GM12878 (cell line): ENCODE results near the gene PTPRN2. TPM values are rescaled to one million over a fixed set of nuclear protein-coding genes. Genes with fewer than 3 reads are reported as not detected.

Source experiments
- ATAC-seq: fragments of 200-7000 bp; cut with Tn5 transposase; 3 replicates; pipeline ENCODE4 v1.9.1; 2020; ENCODE audit warnings: mild to moderate bottlenecking, moderate library complexity
- BruUV-seq: library from RNA; stranded (reverse); fragments of 400-500 nt; replicated peaks from 2 replicates; lab custom pipeline; 2021; lab: Mats Ljungman, UMichigan
- CTCF ChIA-PET: fragments of 300-600 bp; sonication (Branson Sonifier 250); formaldehyde crosslinking; extraction: SDS; loops from one replicate; lab custom pipeline; 2021; ENCODE audit warnings: inconsistent platforms; lab: Yijun Ruan, JAX
- POLR2A ChIA-PET: fragments of 350-600 bp; formaldehyde crosslinking; extraction: SDS; loops from one replicate; lab custom pipeline; 2021; ENCODE audit warnings: inconsistent platforms; lab: Charles Lee
- RAD21 ChIA-PET: fragments of 300-600 bp; sonication (Branson Sonifier 250); formaldehyde crosslinking; loops from one replicate; lab custom pipeline; 2023; ENCODE audit warnings: antibody characterized with exemption; ENCODE audit not compliant: unreplicated experiment; lab: Charles Lee
- SMC1A ChIA-PET: fragments of 300-600 bp; sonication (Branson Sonifier 250); formaldehyde crosslinking; loops from one replicate; lab custom pipeline; 2023; ENCODE audit not compliant: unreplicated experiment, uncharacterized antibody; lab: Charles Lee
- DNase-seq: peaks from one replicate; pipeline ENCODE4 v3.0.0-alpha.2; 2011; ENCODE audit warnings: low read depth, low spot score
- FAIRE-seq: peaks from 3 replicates; lab custom pipeline; 2011; peaks lifted over from hg19 to GRCh38; lab: Jason Lieb, UNC
- H2AFZ ChIP-seq: 2 replicates; pipeline ENCODE4 v1.6.0; 2011; ENCODE audit warnings: low read depth, low read length, control low read depth; ENCODE audit not compliant: control insufficient read depth
- H3K27ac ChIP-seq: 2 replicates; pipeline ENCODE4 v1.5.1; 2011; ENCODE audit warnings: control low read depth; ENCODE audit not compliant: control insufficient read depth, insufficient read depth
- H3K27me3 ChIP-seq, 2 experiments: replicated peaks in 1 of 2; 2 replicates each; pipeline versions ENCODE4 v1.6.0 to v1.6.1; 2011; ENCODE audit warnings: low read length in 1 of 2; ENCODE audit not compliant: control insufficient read depth in 2 of 2, insufficient read depth in 2 of 2
- H3K36me3 ChIP-seq, 2 experiments: 2 replicates each; pipeline ENCODE4 v1.5.1; 2011; ENCODE audit warnings: low read length in 1 of 2; ENCODE audit not compliant: control insufficient read depth in 2 of 2, insufficient read depth in 2 of 2
- H3K4me1 ChIP-seq: 2 replicates; pipeline ENCODE4 v1.6.1; 2011; ENCODE audit warnings: mild to moderate bottlenecking, low read length, moderate library complexity, mixed read lengths; ENCODE audit not compliant: control insufficient read depth, insufficient read depth
- H3K4me2 ChIP-seq: 2 replicates; pipeline ENCODE4 v1.6.0; 2011; ENCODE audit warnings: control low read depth; ENCODE audit not compliant: control insufficient read depth, insufficient read depth
- H3K4me3 ChIP-seq: fragments of 200-600 bp; sonication (generic); 2 replicates; pipeline ENCODE4 v1.5.1; 2016
- H3K79me2 ChIP-seq: 2 replicates; pipeline ENCODE4 v1.6.0; 2011; ENCODE audit warnings: low read length; ENCODE audit not compliant: control insufficient read depth, insufficient read depth
- H3K9ac ChIP-seq: 2 replicates; pipeline ENCODE4 v1.8.0; 2011; ENCODE audit warnings: low read length, control low read depth, mixed read lengths; ENCODE audit not compliant: control insufficient read depth, insufficient read depth
- H3K9me3 ChIP-seq: replicated peaks from 3 replicates; pipeline ENCODE4 v1.5.1; 2011; ENCODE audit warnings: mild to moderate bottlenecking, low read length; ENCODE audit not compliant: control insufficient read depth, insufficient read depth
- H4K20me1 ChIP-seq: 2 replicates; pipeline ENCODE4 v1.6.0; 2011; ENCODE audit not compliant: control insufficient read depth, insufficient read depth
- ASH2L ChIP-seq: fragments of 300-600, 200-600 bp; sonication (generic); IDR thresholded peaks from 2 replicates; pipeline ENCODE4 v1.6.1; 2017; ENCODE audit warnings: low read depth, mild to moderate bottlenecking, borderline replicate concordance
- ATF2 ChIP-seq: IDR thresholded peaks from 2 replicates; pipeline ENCODE4 v1.6.1; 2012; ENCODE audit warnings: low read length, inconsistent platforms
- ATF7 ChIP-seq: fragments of 450-650 bp; IDR thresholded peaks from 2 replicates; pipeline ENCODE4 v1.6.1; 2016; ENCODE audit warnings: low read depth, mild to moderate bottlenecking
- BHLHE40 ChIP-seq, 2 experiments: fragments of 450-650 bp in 1 of 2; IDR thresholded peaks; 2 replicates each; pipeline ENCODE4 v1.6.1; 2011 to 2017; ENCODE audit warnings: low read depth in 2 of 2, borderline replicate concordance in 1 of 2, improper control_type of control experiment in 1 of 2, low read length in 1 of 2, mild to moderate bottlenecking in 1 of 2
- EED ChIP-seq: sonication (generic); IDR thresholded peaks from 2 replicates; pipeline ENCODE4 v1.6.1; 2016; ENCODE audit warnings: antibody characterized with exemption, low read depth
- JUND ChIP-seq: IDR thresholded peaks from 2 replicates; pipeline ENCODE4 v1.6.1; 2012; ENCODE audit warnings: low read depth, mild to moderate bottlenecking, low read length, improper control_type of control experiment, moderate library complexity
- NBN ChIP-seq: fragments of 450-650 bp; IDR thresholded peaks from 2 replicates; pipeline ENCODE4 v1.6.1; 2016
- NFXL1 ChIP-seq: fragments of 450-650 bp; IDR thresholded peaks from 2 replicates; pipeline ENCODE4 v1.6.1; 2017; ENCODE audit warnings: antibody characterized with exemption, mild to moderate bottlenecking, borderline replicate concordance
- NFYB ChIP-seq: IDR thresholded peaks from 2 replicates; pipeline ENCODE4 v1.6.1; 2011; ENCODE audit warnings: low read depth, mild to moderate bottlenecking, low read length, improper control_type of control experiment, moderate library complexity; ENCODE audit not compliant: insufficient read depth
- PKNOX1 ChIP-seq: fragments of 450-650 bp; IDR thresholded peaks from 2 replicates; pipeline ENCODE4 v1.6.1; 2016; ENCODE audit warnings: mild to moderate bottlenecking
- ZNF217 ChIP-seq: fragments of 450-650 bp; IDR thresholded peaks from 2 replicates; pipeline ENCODE4 v1.6.1; 2017; ENCODE audit warnings: antibody characterized with exemption, mild to moderate bottlenecking
- WGBS: methylation state at CpG from one replicate; pipeline ENCODE4 v1.1.6; 2016; ENCODE audit warnings: low lambda C conversion rate; ENCODE audit not compliant: insufficient replicate concordance, insufficient coverage; ENCODE audit errors: missing lambda C conversion rate; 5-methylcytosine and 5-hydroxymethylcytosine counted together
- in situ Hi-C: fragments of 300-500 bp; cut with MboI; formaldehyde crosslinking; loops from 9 replicates; pipeline ENCODE4 v1.14.3; 2018; ENCODE audit warnings: mixed read lengths
- intact Hi-C: fragments of 100-400 bp; cut with micrococcal nuclease; formaldehyde crosslinking; loops from one replicate; pipeline ENCODE4 v1.14.2; 2022; ENCODE audit not compliant: unreplicated experiment
- polyA plus RNA-seq, 11 experiments: library from polyadenylated mRNA; depleted of rRNA in 4 of 11; unstranded in 6 of 11; stranded (reverse) in 5 of 11; fragments of >200 nt; fragmentation: Nextera tagmentation in 4 of 11; fragmentation: Illumina TruSeq in 1 of 11; extraction: Ambion mirVana in 4 of 11; extraction: Trizol in 1 of 11; gene quantifications; 1 replicate in 1 of 11; 2 replicates in 10 of 11; pipeline versions ENCODE4 v1.2.1 to v1.2.3, GENCODE V29; 2011 to 2016; ENCODE audit warnings: inconsistent platforms in 2 of 11, missing spikeins in 2 of 11, low read depth in 1 of 11
- total RNA-seq, 4 experiments: library from RNA; depleted of rRNA in 3 of 4; stranded (reverse); fragments of >200 nt in 3 of 4; fragmentation: Illumina TruSeq in 1 of 4; extraction: Trizol in 1 of 4; gene quantifications; 2 replicates each; pipeline versions ENCODE4 v1.2.1 to v1.2.3, GENCODE V29; 2013 to 2021

PTPRN2 gene
- total and polyA plus RNA-seq, 10 of the 15 experiments (the other 5 are each of a cell fraction or from before 2014, with no cell fraction given) = 5.4 TPM; not detected in 9

GRCh38 chr7:157730614-157731013 lies 857.0 kb downstream of the PTPRN2 start (continued):
- TF ChIP-seq NFYB = no peak
- TF ChIP-seq ZNF217 = no peak
- TF ChIP-seq NFXL1 = no peak
- no peak for TF ChIP-seq PKNOX1
- TF ChIP-seq ATF7 = no peak
- TF ChIP-seq ASH2L = no peak

DNA sequence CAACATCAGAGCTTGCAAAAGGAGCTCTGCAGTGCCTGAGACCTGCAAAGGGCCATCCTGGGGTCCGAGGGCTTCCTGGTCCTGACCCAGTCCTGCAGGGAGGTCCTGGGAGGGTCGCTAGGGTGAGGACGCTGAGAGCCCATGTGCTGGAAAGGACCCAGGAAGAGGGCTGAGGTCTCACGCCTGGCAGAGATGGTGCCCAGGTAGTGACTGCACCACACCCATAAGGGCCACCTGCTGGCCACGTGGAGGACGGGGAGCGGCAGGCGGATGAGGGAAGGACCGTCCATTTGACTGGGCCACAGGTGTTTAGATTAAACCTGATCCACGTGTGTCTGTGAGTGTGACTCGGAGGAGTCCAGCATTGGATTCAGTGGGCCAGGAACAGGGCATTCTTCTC lies 858.1 kb downstream of the PTPRN2 start:
- WGBS = 54% methylated on average over 11 of the region's 11 CpGs
- intact Hi-C loops = no loop called here
- Histone ChIP-seq H3K4me2 (no peak overlapping the region), H3K36me3 (no peaks in the 10 kb centered on the region), H3K4me1 (no peaks in the 10 kb centered on the region), H3K27ac (no peak overlapping the region), H3K9me3 (no peaks in the 10 kb centered on the region; the same call in 2 of the 3 replicates), H3K4me3 (no peak overlapping the region), H3K27me3 (no peaks in the 10 kb centered on the region), H2AFZ (no peak overlapping the region), H3K79me2 (no peaks in the 10 kb centered on the region), H4K20me1 (no peaks in the 10 kb centered on the region), H3K9ac (no peak overlapping the region)
- ChIA-PET RAD21 (no interaction called here), CTCF (no interaction called here), SMC1A (no interaction called here), POLR2A (no interaction called here)
- ATAC-seq (no peak), FAIRE-seq (no peak), DNase-seq (no peak)
- in situ Hi-C loops = no loop called here
- no TSS peak for BruUV-seq
- TF ChIP-seq ATF2 (no peak), BHLHE40 (IDR thresholded peaks at IDR 0.05; ENCODE audit: borderline replicate concordance in 1 of 2, low read depth in 2 of 2, low read length in 1 of 2) (no peak), JUND (no peak), NBN (no peak), EED (no peak)
